ENCODE results near the gene TNIK. TPM values are rescaled to one million over a fixed set of nuclear protein-coding genes. Genes with fewer than 3 reads are reported as not detected.

Gene TNIK
- total and polyA plus RNA-seq, 2 experiments from 2014 or later = 14.6 to 34.3 TPM

DNA sequence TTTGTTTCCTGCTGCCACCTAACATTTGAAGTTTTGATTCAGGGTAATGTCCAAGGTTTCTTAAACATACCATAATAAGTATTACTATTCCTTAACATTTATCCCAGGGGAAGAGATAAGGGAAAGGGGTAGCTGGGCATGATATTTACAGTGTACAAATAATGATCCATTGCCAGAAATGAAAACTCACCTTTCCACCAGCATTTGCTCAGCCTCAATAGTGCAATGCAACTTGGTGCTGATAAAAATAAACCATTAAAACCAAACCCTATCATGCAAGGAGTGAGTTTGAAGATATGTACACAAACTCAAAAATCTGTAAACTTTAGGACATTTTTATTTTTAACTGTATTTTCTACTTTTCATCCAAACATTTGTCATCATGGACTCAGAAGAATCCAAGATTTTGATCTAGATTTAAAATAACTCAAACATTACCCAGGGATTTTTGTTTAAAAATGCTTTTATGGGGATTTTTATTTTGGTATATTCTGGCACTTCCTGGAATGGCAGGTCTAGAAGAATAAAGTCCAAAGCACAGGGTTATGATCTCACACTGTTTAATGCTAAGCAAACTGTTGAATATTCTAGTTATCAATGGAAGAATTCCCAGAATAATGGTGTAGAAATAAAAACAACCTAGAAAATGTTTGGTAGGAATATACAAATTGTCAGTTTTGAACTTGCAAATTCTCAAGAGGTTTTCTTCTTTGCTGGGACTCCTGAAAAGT lies 401.2 kb downstream of the TNIK start (continued):
- TF ChIP-seq, protein P1, sequence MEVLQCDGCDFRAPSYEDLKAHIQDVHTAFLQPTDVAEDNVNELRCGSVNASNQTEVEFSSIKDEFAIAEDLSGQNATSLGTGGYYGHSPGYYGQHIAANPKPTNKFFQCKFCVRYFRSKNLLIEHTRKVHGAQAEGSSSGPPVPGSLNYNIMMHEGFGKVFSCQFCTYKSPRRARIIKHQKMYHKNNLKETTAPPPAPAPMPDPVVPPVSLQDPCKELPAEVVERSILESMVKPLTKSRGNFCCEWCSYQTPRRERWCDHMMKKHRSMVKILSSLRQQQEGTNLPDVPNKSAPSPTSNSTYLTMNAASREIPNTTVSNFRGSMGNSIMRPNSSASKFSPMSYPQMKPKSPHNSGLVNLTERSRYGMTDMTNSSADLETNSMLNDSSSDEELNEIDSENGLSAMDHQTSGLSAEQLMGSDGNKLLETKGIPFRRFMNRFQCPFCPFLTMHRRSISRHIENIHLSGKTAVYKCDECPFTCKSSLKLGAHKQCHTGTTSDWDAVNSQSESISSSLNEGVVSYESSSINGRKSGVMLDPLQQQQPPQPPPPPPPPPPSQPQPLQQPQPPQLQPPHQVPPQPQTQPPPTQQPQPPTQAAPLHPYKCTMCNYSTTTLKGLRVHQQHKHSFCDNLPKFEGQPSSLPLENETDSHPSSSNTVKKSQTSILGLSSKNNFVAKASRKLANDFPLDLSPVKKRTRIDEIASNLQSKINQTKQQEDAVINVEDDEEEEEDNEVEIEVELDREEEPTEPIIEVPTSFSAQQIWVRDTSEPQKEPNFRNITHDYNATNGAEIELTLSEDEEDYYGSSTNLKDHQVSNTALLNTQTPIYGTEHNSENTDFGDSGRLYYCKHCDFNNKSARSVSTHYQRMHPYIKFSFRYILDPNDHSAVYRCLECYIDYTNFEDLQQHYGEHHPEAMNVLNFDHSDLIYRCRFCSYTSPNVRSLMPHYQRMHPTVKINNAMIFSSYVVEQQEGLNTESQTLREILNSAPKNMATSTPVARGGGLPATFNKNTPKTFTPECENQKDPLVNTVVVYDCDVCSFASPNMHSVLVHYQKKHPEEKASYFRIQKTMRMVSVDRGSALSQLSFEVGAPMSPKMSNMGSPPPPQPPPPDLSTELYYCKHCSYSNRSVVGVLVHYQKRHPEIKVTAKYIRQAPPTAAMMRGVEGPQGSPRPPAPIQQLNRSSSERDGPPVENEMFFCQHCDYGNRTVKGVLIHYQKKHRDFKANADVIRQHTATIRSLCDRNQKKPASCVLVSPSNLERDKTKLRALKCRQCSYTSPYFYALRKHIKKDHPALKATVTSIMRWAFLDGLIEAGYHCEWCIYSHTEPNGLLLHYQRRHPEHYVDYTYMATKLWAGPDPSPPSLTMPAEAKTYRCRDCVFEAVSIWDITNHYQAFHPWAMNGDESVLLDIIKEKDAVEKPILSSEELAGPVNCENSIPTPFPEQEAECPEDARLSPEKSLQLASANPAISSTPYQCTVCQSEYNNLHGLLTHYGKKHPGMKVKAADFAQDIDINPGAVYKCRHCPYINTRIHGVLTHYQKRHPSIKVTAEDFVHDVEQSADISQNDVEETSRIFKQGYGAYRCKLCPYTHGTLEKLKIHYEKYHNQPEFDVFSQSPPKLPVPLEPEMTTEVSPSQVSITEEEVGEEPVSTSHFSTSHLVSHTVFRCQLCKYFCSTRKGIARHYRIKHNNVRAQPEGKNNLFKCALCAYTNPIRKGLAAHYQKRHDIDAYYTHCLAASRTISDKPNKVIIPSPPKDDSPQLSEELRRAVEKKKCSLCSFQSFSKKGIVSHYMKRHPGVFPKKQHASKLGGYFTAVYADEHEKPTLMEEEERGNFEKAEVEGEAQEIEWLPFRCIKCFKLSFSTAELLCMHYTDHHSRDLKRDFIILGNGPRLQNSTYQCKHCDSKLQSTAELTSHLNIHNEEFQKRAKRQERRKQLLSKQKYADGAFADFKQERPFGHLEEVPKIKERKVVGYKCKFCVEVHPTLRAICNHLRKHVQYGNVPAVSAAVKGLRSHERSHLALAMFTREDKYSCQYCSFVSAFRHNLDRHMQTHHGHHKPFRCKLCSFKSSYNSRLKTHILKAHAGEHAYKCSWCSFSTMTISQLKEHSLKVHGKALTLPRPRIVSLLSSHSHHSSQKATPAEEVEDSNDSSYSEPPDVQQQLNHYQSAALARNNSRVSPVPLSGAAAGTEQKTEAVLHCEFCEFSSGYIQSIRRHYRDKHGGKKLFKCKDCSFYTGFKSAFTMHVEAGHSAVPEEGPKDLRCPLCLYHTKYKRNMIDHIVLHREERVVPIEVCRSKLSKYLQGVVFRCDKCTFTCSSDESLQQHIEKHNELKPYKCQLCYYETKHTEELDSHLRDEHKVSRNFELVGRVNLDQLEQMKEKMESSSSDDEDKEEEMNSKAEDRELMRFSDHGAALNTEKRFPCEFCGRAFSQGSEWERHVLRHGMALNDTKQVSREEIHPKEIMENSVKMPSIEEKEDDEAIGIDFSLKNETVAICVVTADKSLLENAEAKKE (CRISPR knock-in tag; IDR thresholded peaks at IDR 0.05) = no peak
- TF ChIP-seq ZNF114 (CRISPR knock-in tag; IDR thresholded peaks at IDR 0.05) (no peak), EZH2 (IDR thresholded peaks at IDR 0.05; ENCODE audit: low read depth, unreplicated experiment) (no peak), POLR2AphosphoS5 (IDR thresholded peaks at IDR 0.05; ENCODE audit: low read depth) (no peak)
- TF ChIP-seq, protein P2, sequence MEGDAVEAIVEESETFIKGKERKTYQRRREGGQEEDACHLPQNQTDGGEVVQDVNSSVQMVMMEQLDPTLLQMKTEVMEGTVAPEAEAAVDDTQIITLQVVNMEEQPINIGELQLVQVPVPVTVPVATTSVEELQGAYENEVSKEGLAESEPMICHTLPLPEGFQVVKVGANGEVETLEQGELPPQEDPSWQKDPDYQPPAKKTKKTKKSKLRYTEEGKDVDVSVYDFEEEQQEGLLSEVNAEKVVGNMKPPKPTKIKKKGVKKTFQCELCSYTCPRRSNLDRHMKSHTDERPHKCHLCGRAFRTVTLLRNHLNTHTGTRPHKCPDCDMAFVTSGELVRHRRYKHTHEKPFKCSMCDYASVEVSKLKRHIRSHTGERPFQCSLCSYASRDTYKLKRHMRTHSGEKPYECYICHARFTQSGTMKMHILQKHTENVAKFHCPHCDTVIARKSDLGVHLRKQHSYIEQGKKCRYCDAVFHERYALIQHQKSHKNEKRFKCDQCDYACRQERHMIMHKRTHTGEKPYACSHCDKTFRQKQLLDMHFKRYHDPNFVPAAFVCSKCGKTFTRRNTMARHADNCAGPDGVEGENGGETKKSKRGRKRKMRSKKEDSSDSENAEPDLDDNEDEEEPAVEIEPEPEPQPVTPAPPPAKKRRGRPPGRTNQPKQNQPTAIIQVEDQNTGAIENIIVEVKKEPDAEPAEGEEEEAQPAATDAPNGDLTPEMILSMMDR (conservative IDR thresholded peaks at IDR 0.05; ENCODE audit: low read depth in 2 of 2) = no peak

DNA sequence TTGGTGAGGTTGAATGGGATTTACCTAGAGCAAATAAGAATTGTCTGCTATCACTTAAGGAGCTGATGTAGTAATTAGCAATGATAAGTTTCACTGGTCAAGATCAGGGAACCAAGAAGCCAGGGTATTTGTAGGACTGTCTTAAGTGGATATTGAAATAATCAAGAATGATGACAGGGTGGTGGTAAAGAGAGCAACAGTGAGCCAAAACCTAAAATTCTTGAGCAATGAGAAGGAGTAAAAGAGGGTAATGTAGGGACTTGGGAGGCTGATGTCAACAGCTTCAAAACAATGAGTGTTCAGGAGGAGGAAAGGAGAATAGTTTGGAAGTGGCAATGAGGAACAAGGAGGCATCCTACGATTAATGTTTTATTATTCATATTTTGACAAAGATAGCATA lies 402.1 kb downstream of the TNIK start:
- Histone ChIP-seq H2AFZ (no peak overlapping the region), H3K27me3 (ENCODE audit: insufficient read depth) (no peaks in the 10 kb centered on the region), H3K4me2 (no peak overlapping the region), H3K9me2 (ENCODE audit: insufficient read depth) (no peaks in the 10 kb centered on the region), H3K4me3 (no peak overlapping the region), H4K20me1 (replicated peaks; ENCODE audit: insufficient read depth) (no peaks in the 10 kb centered on the region), H3K36me3 (ENCODE audit: insufficient read depth) (no peaks in the 10 kb centered on the region), H3F3A (replicated peaks; ENCODE audit: low read depth) (no peaks in the 10 kb centered on the region), H3K79me2 (replicated peaks; ENCODE audit: insufficient read depth) (no peaks in the 10 kb centered on the region), H3K27ac (ENCODE audit: low read depth) (no peak overlapping the region), H3K4me1 (ENCODE audit: insufficient read depth) (peaks cover 11% of the 10 kb centered on the region; the same call in 1 of the 2 replicates)
- no peaks in the 10 kb centered on the region for H3K9me3 Mint-ChIP-seq
- no peak for ATAC-seq
- no peak overlapping the region for H3K4me3 Mint-ChIP-seq
- DNase-seq (ENCODE audit: low spot score) = no peak
- no peaks in the 10 kb centered on the region for H3K27me3 Mint-ChIP-seq (ENCODE audit: insufficient read depth, low read depth, poor library complexity)
- no peaks in the 10 kb centered on the region for H3K36me3 Mint-ChIP-seq (ENCODE audit: low read depth)
- H3K27ac Mint-ChIP-seq = no peak overlapping the region
- peaks cover 20% of the 10 kb centered on the region for H3K4me1 Mint-ChIP-seq
- TF ChIP-seq, protein P3, sequence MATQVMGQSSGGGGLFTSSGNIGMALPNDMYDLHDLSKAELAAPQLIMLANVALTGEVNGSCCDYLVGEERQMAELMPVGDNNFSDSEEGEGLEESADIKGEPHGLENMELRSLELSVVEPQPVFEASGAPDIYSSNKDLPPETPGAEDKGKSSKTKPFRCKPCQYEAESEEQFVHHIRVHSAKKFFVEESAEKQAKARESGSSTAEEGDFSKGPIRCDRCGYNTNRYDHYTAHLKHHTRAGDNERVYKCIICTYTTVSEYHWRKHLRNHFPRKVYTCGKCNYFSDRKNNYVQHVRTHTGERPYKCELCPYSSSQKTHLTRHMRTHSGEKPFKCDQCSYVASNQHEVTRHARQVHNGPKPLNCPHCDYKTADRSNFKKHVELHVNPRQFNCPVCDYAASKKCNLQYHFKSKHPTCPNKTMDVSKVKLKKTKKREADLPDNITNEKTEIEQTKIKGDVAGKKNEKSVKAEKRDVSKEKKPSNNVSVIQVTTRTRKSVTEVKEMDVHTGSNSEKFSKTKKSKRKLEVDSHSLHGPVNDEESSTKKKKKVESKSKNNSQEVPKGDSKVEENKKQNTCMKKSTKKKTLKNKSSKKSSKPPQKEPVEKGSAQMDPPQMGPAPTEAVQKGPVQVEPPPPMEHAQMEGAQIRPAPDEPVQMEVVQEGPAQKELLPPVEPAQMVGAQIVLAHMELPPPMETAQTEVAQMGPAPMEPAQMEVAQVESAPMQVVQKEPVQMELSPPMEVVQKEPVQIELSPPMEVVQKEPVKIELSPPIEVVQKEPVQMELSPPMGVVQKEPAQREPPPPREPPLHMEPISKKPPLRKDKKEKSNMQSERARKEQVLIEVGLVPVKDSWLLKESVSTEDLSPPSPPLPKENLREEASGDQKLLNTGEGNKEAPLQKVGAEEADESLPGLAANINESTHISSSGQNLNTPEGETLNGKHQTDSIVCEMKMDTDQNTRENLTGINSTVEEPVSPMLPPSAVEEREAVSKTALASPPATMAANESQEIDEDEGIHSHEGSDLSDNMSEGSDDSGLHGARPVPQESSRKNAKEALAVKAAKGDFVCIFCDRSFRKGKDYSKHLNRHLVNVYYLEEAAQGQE (IDR thresholded peaks at IDR 0.05; ENCODE audit: unreplicated experiment) = no peak
- TF ChIP-seq, protein P2 (conservative IDR thresholded peaks at IDR 0.05; ENCODE audit: low read depth in 2 of 2) = no peak
- TF ChIP-seq EZH2phosphoT487 (IDR thresholded peaks at IDR 0.05; ENCODE audit: unreplicated experiment) (no peak), STAT1 (IDR thresholded peaks at IDR 0.05; ENCODE audit: unreplicated experiment) (no peak), POLR2AphosphoS5 (IDR thresholded peaks at IDR 0.05; ENCODE audit: low read depth) (no peak), JUNB (IDR thresholded peaks at IDR 0.05; ENCODE audit: unreplicated experiment) (no peak), CREB1 (CRISPR knock-in tag; IDR thresholded peaks at IDR 0.05; ENCODE audit: low read depth) (no peak)
